Epithelial cell of proximal tubule (primary cell): ENCODE data around the gene EFCAB6. TPM values are rescaled to one million over a fixed set of nuclear protein-coding genes. Genes with fewer than 3 reads are reported as not detected.

Experiments used
- DNase-seq: peaks from one replicate; pipeline ENCODE4 v3.0.0-alpha.2; 2011; ENCODE audit warnings: low read depth
- H3K4me3 ChIP-seq: 2 replicates; pipeline ENCODE4 v1.5.1; 2011; ENCODE audit warnings: low read depth, mild to moderate bottlenecking, low read length
- total RNA-seq: library from RNA; depleted of rRNA; stranded (reverse); fragments of >200 nt; gene quantifications from 2 replicates; pipeline ENCODE4 v1.2.3, GENCODE V29; 2015
- TF ChIP-seq, protein P1 (sequence below): conservative IDR thresholded peaks from 2 replicates; pipeline ENCODE4 v1.5.1; 2012; ENCODE audit warnings: low read depth, mild to moderate bottlenecking, low read length

The EFCAB6 gene
- total RNA-seq, 1 donor from 2014 or later, result 0.23 TPM

DNA sequence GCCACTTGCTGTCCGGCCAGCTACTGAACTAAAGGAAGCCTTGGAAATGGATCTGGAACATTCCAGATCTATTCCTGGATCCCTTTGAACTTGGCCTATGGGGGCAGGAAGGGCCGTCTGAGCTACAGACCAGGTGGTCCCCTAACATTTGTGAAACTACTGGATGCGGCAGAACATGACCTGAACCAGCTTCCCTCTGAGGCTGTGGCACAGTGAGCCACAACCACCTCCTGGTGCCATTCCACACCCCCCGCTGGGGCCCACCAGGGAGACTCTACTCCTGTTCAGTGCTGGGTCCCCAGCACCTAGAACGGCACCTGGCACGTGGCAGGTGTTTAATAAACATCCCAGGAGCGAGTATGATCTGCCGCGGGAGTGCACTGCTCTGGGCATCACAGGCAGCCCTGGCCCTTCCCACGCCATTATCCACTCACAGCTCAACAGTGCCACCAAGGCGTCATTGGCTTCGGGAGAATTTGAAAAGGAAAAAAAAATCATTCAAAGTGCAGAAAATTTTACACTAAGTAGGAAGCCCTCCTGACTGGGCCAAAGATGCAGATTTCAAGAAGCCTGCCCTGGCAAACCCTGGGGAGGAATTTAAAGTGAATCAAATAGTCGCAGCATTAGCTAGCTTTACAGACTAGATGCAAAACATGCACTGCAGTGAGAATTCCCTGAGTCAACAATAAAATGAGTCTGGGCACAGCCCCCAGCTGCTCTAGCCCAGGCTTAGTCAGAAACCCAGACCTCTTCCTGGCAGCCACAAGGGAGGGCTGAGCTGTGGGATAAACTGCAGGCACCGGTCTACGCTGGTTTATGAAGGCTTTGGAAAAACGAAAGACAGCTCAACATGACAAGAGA, 14.3 kb upstream of the EFCAB6 start:
- DNase-seq, result no peak
- H3K4me3 ChIP-seq, result peak overlapping the region; percentile 27
- TF ChIP-seq, protein P1, sequence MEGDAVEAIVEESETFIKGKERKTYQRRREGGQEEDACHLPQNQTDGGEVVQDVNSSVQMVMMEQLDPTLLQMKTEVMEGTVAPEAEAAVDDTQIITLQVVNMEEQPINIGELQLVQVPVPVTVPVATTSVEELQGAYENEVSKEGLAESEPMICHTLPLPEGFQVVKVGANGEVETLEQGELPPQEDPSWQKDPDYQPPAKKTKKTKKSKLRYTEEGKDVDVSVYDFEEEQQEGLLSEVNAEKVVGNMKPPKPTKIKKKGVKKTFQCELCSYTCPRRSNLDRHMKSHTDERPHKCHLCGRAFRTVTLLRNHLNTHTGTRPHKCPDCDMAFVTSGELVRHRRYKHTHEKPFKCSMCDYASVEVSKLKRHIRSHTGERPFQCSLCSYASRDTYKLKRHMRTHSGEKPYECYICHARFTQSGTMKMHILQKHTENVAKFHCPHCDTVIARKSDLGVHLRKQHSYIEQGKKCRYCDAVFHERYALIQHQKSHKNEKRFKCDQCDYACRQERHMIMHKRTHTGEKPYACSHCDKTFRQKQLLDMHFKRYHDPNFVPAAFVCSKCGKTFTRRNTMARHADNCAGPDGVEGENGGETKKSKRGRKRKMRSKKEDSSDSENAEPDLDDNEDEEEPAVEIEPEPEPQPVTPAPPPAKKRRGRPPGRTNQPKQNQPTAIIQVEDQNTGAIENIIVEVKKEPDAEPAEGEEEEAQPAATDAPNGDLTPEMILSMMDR, result peak; percentile 71

DNA sequence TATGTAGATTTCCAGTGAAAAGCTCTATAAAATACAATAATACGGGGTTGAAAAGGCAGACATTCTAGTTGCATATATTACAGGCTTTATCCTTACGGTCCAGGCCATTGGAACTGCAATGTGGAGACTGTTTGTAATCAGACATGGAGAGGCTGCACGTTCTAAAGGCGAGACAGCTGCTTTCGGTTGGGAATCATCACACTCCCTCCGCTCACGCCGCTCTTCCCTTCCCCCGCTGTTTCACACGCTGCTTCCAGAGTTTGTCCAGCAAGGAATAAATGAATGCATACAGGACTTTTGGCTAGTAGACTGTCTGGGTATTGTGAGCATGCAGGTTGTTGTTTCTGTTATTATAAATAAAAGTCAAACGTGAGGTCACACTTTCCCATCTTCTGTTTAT, 13.5 kb upstream of the EFCAB6 start:
- TF ChIP-seq, protein P1, result no peak

DNA sequence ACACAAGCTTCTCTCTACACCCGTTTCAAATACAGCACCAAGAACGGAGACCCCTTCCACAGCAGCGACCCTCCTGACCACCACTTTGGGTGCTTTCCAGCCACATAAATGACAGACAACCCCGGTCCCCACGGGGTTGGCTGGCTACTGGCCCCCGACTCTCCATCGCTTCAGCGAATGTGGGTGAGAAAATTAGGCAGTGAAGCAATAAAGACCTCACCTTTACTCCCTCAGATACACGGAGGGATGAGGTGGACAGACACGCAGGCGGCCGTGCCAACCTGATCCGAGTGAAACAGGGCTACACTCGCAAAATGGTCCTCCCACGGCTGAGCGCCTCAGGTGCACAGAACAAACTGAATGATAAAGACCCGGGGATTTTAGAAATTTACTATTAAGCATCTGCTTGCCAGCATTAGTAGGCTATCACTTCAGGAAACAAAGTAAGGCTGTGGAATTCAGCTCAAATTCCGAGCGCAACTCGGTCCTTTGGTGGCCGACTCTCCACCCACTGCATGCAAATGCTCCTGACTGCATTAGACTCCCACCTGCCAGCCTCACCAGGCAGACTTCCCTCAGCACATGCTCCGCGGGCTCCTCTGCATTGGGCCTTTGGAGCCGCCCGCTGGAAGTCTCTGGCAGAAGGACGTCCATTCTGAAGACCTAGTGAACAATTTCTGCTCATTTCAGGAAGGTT, 12.8 kb upstream of the EFCAB6 start:
- no peak for DNase-seq
- TF ChIP-seq, protein P1, result no peak
- H3K4me3 ChIP-seq, result no peak overlapping the region

More for the DNA sequence above, 13.5 kb upstream of the EFCAB6 start:
- DNase-seq, result no peak
- H3K4me3 ChIP-seq, result no peak overlapping the region

DNA sequence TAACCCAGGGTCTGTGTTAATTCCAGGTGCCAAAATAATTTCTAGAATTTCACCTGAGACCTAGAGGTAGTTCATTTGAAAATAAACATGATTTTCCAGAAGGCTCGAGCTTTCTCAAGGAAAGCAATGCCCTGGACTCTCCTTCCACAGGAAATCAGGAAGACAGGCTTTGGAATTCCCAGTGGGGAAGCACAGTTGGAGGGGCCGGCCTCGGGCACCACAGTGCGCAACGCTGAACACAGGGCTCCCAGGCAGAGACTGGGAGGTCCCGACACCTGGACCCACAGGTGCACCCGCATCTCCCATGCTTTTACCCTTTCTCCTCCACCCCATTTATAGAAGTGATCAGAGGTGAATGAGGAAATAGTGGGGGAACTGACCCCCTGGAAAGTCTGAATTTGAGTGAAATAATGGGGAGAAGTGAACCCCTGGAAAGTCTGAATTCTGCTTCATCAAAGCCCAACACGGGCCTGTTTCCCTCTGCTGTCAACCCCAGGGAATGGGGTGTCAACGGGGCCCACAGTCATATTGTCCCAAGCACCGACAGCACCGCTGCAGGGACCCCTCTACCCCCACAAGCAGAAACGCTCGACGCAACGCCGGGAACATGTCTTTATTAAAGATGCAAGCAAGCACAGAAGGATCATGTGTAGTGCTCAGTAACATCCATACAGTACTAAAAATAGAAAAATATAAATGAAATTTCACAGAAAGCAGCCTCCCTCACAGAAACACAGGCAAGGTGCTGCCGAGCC, 12.0 kb upstream of the EFCAB6 start:
- H3K4me3 ChIP-seq, result no peak overlapping the region
- no peak for DNase-seq
- TF ChIP-seq, protein P1, result no peak

DNA sequence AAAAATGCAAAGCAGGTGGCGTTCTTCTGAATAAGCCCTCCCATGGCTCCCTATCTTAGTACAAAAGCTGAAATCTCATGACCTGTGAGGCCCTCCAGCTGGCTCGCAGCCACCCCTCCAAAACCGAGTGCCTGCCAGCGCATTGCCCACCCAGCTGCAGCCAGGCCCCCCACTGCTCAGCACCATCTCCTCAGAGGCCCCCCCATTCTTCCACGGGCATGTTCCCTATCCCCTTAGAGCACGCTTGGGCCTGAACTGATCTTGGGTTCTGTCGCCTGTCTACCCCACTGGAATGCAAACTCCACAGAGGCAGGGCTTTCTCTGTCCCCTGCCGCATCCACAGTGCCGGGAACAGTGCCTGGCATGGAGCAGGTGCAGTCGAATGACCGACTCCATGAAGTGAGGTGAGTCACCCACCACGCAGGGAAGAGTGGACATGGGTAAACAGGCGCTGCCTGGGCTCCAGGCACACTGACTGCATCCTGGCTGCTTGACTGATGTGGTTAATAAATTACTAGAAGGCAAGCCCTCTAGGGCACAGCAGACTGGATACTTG, 11.3 kb upstream of the EFCAB6 start:
- TF ChIP-seq, protein P1, result no peak
- DNase-seq, result peak; percentile 72
- no peak overlapping the region for H3K4me3 ChIP-seq

DNA sequence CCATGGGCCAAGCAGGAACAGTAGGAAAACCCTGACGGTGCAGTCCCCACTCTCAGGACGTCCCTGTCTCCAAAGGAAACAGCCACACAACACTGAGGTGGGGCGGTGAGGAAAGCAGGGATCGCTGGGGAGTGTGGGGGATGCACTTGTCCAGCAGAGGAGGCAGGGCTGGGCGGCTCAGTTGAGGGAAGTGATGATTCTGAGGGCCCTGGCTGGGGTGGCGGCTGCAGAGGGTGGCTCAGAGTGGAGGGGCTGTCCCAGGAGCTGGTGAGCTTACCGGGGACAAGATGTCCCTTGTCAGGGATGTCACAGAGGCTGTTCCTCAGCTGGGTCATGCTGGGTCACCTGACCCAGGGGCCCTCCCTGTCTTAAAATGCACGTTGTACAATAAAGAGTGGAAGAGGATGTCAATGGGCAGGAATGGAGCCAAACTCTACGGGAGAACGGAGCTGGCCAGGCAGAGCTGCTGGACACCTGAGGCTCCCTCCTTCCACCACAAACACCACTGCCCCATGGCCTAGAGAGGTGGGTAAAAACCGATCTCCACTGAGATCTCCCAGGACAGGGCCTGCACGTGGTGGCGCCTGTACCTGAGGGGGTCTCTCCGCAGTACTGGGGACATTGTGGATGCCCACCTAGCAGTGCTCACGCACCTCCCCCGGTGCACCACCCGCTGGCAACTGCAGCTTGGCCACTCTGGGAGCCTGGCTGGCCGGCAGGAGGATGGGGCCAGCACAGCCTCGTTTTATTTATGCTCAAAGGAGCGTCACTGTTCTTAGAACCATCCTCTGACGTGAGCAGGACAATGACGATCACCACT, 9.7 kb upstream of the EFCAB6 start:
- TF ChIP-seq, protein P1, result no peak
- DNase-seq, result no peak
- H3K4me3 ChIP-seq, result no peak overlapping the region
